PC-3 (cell line): ENCODE measurements around the gene OPN3. TPM values are rescaled to one million over a fixed set of nuclear protein-coding genes. Genes with fewer than 3 reads are reported as not detected.

Experiments used
- ATAC-seq: fragments of 200-7000 bp; cut with Tn5 transposase; 2 replicates; pipeline ENCODE4 v1.9.1; 2020; ENCODE audit warnings: mild to moderate bottlenecking, moderate library complexity
- BruUV-seq: library from RNA; stranded (reverse); fragments of 400-500 nt; replicated peaks from 2 replicates; lab custom pipeline; 2021; lab: Mats Ljungman, UMichigan
- CTCF ChIA-PET: fragments of 300-600 bp; sonication (Branson Sonifier 250); formaldehyde crosslinking; loops from one replicate; lab custom pipeline; 2022; ENCODE audit warnings: antibody characterized with exemption; lab: Charles Lee
- POLR2A ChIA-PET: fragments of 300-600 bp; sonication (Branson Sonifier 250); formaldehyde crosslinking; loops from one replicate; lab custom pipeline; 2022; ENCODE audit warnings: antibody characterized with exemption; ENCODE audit not compliant: unreplicated experiment; lab: Charles Lee
- DNase-seq: peaks from one replicate; pipeline ENCODE4 v3.0.0-alpha.2; 2015
- H2AFZ ChIP-seq: fragments of 300-600 bp; sonication (generic); 2 replicates; pipeline ENCODE4 v1.6.0; 2016; ENCODE audit warnings: antibody characterized with exemption, low read length
- H3F3A ChIP-seq: fragments of 300-600 bp; sonication (generic); one replicate; pipeline ENCODE4 v1.6.0; 2017; ENCODE audit warnings: antibody characterized with exemption, low read length, control low read depth, mild to moderate bottlenecking; ENCODE audit not compliant: unreplicated experiment
- H3K27ac ChIP-seq: fragments of 300-600 bp; sonication (generic); 2 replicates; pipeline ENCODE4 v1.5.1; 2016; ENCODE audit warnings: mild to moderate bottlenecking, low read length
- H3K27me3 ChIP-seq: fragments of 300-600 bp; sonication (generic); 2 replicates; pipeline ENCODE4 v1.6.1; 2016; ENCODE audit warnings: low read length, mixed read lengths
- H3K36me3 ChIP-seq: fragments of 300-600 bp; sonication (generic); 2 replicates; pipeline ENCODE4 v1.6.1; 2016; ENCODE audit warnings: low read depth, mixed run types, low read length, mixed read lengths
- H3K4me1 ChIP-seq: fragments of 300-600 bp; sonication (generic); 2 replicates; pipeline ENCODE4 v1.5.1; 2016; ENCODE audit warnings: low read length; ENCODE audit not compliant: insufficient read depth
- H3K4me2 ChIP-seq: fragments of 300-600 bp; sonication (generic); 2 replicates; pipeline ENCODE4 v1.6.0; 2016; ENCODE audit warnings: low read length
- H3K4me3 ChIP-seq: fragments of 300-600 bp; sonication (generic); 2 replicates; pipeline ENCODE4 v1.5.1; 2016; ENCODE audit warnings: mild to moderate bottlenecking, low read length, mixed read lengths
- H3K79me2 ChIP-seq: fragments of 300-600 bp; sonication (generic); 2 replicates; pipeline ENCODE4 v1.6.1; 2017; ENCODE audit warnings: low read length, mixed read lengths
- H3K9ac ChIP-seq: fragments of 300-600 bp; sonication (generic); 2 replicates; pipeline ENCODE4 v1.6.0; 2016; ENCODE audit warnings: mild to moderate bottlenecking, low read length
- H3K9me2 ChIP-seq: fragments of 300-600 bp; sonication (generic); replicated peaks from 2 replicates; pipeline ENCODE4 v1.6.1; 2016; ENCODE audit warnings: mixed run types, low read length, mixed read lengths
- H3K9me3 ChIP-seq: fragments of 300-600 bp; sonication (generic); 2 replicates; pipeline ENCODE4 v1.6.1; 2016; ENCODE audit warnings: low read length, mixed read lengths
- H4K20me1 ChIP-seq: fragments of 300-600 bp; sonication (generic); 2 replicates; pipeline ENCODE4 v1.6.1; 2016; ENCODE audit warnings: low read length, mixed read lengths
- CTCF ChIP-seq: fragments of 300-600 bp; sonication (generic); conservative IDR thresholded peaks from 2 replicates; pipeline ENCODE4 v1.5.1; 2017; ENCODE audit warnings: antibody characterized with exemption, low read depth, mild to moderate bottlenecking, low read length
- EZH2 ChIP-seq: fragments of 300-600 bp; sonication (generic); IDR thresholded peaks from one replicate; pipeline ENCODE4 v1.6.1; 2017; ENCODE audit warnings: antibody characterized with exemption, mild to moderate bottlenecking, low read length; ENCODE audit not compliant: unreplicated experiment
- EZH2phosphoT487 ChIP-seq: fragments of 300-600 bp; sonication (generic); IDR thresholded peaks from 2 replicates; pipeline ENCODE4 v1.6.1; 2018; ENCODE audit warnings: mild to moderate bottlenecking, antibody characterized with exemption, low read length, borderline replicate concordance
- intact Hi-C: fragments of 100-400 bp; cut with micrococcal nuclease; formaldehyde crosslinking; loops from 2 replicates; pipeline ENCODE4 v1.9.0; 2023
- total RNA-seq: library from RNA; depleted of rRNA; stranded (reverse); fragments of >200 nt; gene quantifications from 2 replicates; pipeline ENCODE4 v1.2.3, GENCODE V29; 2014

OPN3 gene
- total RNA-seq, 1 experiment from 2014 or later = 44.8 TPM

- H3K4me1 ChIP-seq = peaks cover 47% of the 10 kb centered on the region
- TSS peak; percentile 53 for BruUV-seq
- H3K4me2 ChIP-seq = peak overlapping the region; percentile 72
- ChIA-PET POLR2A (interaction anchor here (0.5 to 1.0 kb wide), 5 partner anchors 14 to 174 kb away, joined by 3 to 22 read pairs (median 6); no protein-coding TSS in a partner anchor), CTCF (interaction anchor here (0.6 to 1.7 kb wide), 6 partner anchors 30 to 1636 kb away, joined by 4 to 12 read pairs (median 5); no protein-coding TSS in a partner anchor)
- peaks cover 8% of the 10 kb centered on the region for H3F3A ChIP-seq
- ATAC-seq (no peak; the same call in 1 of the 2 replicates), DNase-seq (peak; percentile 55)
- H2AFZ ChIP-seq = peak overlapping the region; percentile 75
- intact Hi-C loops = loop anchor here (1.0 to 2.0 kb wide), 3 partner anchors 61 to 122 kb away; no protein-coding TSS in a partner anchor
- no peaks in the 10 kb centered on the region for H3K9me2 ChIP-seq
- peaks cover 4% of the 10 kb centered on the region; the same call in 1 of the 2 replicates for H3K36me3 ChIP-seq
- H3K9ac ChIP-seq = peak overlapping the region; percentile 7; the same call in 1 of the 2 replicates
- no peaks in the 10 kb centered on the region for H3K9me3 ChIP-seq
- H3K27ac ChIP-seq = peak overlapping the region; percentile 56
- H3K79me2 ChIP-seq = peaks cover 39% of the 10 kb centered on the region
- H3K27me3 ChIP-seq = no peaks in the 10 kb centered on the region
- H3K4me3 ChIP-seq = peak overlapping the region; percentile 49; the same call in 1 of the 2 replicates
- TF ChIP-seq CTCF = no peak
- no peak for TF ChIP-seq EZH2phosphoT487
- TF ChIP-seq EZH2 = no peak
- H4K20me1 ChIP-seq = peaks cover 31% of the 10 kb centered on the region
Observed at GRCh38 chr1:241640867-241641622, 876 bp upstream of the OPN3 start.

GRCh38 chr1:241639623-241640148, 483 bp downstream of the OPN3 start:
- Histone ChIP-seq H3K27ac (peak overlapping the region; percentile 32; the same call in 1 of the 2 replicates), H3K27me3 (no peaks in the 10 kb centered on the region), H3K79me2 (peaks cover 52% of the 10 kb centered on the region), H3K4me2 (peak overlapping the region; percentile 88), H3K9me3 (no peaks in the 10 kb centered on the region), H4K20me1 (peaks cover 34% of the 10 kb centered on the region), H3K9me2 (no peaks in the 10 kb centered on the region), H3K4me3 (peak overlapping the region; percentile 77), H3F3A (peaks cover 8% of the 10 kb centered on the region), H3K9ac (peak overlapping the region; percentile 79), H3K4me1 (peaks cover 47% of the 10 kb centered on the region), H2AFZ (peak overlapping the region; percentile 70), H3K36me3 (peaks cover 18% of the 10 kb centered on the region)
- intact Hi-C loops = loop anchor here (1.0 to 2.0 kb wide), 2 partner anchors 27 to 123 kb away; no protein-coding TSS in a partner anchor
- DNase-seq = no peak
- peak; percentile 47 for ATAC-seq
- ChIA-PET POLR2A (interaction anchor here (0.6 kb wide), 1 partner anchor 1648 kb away, joined by 3 read pairs; no protein-coding TSS in a partner anchor), CTCF (interaction anchor here (1.7 kb wide), 1 partner anchor 29 kb away, joined by 4 read pairs; no protein-coding TSS in a partner anchor)
- TF ChIP-seq EZH2 (no peak), EZH2phosphoT487 (no peak), CTCF (no peak)
- BruUV-seq = no TSS peak
